SKM-1 treated with dmso at 0.1 percent for 144 hours (cell line): Measurements from ENCODE around the gene ENDOU.

ENCODE experiments used
- DNase-seq: peaks from one replicate; lab custom pipeline; 2025; ENCODE audit not compliant: unreplicated experiment; lab: John Stamatoyannopoulos, UW

The ENDOU gene

DNA sequence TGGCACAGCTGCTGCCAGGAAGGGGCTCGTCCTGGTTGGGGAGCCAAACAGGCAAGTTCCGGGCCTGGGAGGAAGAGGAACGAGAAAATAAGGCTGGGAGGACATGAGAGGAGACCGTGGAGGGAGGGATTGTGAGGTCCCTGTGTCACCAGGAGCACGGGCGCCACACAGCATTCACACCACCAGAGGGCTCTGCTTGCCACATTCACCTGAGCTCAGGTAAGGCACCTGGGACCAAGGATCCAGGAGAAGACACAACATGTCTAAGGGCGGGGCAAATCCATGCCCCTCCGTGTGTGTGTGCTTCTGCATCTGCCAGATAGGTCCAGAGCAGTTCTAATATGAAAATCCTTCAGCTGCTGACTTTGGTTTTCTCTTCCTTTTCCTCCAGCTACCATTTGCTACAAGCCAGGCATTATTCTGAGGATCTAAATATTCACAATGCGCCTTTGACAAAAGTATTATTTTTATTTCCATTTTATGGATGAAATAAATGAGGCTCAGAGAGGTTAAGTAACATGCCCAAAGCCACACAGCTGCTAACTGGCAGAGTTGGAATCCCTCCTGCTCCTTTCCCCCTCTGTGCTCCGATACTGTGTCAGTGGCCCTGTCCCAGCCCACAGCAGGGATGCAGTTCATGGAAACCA, 18.8 kb upstream of the ENDOU start:
- DNase-seq = no peak

DNA sequence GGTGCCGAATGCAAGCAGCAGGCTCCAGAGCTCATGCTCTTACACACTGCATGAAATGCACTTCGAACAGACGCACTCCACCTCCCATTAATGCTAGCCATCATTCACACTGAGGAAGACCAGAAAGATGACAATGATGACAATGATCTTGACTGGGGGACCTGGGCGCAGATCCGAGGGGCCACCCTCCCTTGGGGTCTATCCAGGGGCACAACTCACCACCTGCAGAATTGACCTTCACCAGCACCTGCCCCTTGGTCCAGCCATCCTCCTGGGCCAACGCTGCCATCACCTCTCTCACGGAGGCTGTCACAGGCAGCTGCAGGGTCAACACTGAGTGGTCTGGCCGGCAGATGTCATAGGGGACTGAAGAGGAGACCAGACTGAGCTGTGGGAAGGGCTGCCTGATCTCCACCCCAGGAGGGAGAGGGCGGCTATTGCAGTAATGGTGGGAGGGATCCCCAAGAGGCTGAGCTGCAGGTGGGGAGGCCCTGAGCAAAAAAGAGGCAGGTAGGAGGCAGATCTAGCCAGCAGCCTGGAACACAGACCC, 18.1 kb upstream of the ENDOU start:
- no peak for DNase-seq

DNA sequence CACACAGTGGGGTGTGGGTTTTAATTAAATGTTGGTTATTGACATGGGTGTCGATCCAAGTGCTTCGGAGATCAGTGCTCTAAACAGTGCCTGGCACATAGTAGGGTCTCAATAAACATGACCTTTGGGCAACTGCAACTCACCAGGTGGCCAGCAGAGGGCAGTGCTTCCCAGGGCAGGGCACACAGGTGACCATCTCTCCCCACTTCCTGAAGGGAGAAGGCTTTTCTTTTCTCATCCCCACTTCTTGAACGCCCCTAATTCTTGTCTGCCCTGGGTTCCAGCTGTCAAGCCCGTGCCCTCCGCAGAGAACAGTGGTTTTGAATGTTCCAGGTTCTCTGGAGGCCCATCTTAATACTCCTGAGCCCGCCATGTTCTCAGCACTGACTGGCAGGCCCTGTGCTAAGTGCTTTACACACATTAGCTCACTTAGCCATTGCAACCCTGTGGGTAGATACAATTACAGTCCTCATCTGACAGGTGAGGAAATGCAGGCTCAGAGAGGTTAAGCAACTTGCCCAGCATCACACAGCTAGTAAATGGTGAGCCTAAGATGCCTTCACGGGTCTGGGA, 17.0 kb upstream of the ENDOU start:
- DNase-seq = no peak

DNA sequence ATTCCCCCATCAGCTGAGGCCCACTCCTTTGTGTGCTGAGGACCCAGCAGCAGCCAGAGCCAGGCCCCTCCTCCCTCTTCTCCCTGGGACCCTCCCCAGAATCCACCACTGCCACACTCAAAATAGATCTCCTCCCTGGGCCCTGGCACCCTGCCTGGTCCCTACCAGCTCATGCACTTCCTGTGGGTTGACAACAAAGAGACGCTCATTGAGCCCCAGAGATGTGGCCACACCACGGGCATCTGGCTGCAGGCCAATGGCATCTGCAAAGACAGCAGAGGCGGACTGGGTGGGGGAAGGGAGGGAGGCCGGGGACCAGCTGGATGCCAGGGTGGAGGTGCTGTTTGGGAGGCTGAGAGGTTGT, 16.0 kb upstream of the ENDOU start:
- DNase-seq = no peak

DNA sequence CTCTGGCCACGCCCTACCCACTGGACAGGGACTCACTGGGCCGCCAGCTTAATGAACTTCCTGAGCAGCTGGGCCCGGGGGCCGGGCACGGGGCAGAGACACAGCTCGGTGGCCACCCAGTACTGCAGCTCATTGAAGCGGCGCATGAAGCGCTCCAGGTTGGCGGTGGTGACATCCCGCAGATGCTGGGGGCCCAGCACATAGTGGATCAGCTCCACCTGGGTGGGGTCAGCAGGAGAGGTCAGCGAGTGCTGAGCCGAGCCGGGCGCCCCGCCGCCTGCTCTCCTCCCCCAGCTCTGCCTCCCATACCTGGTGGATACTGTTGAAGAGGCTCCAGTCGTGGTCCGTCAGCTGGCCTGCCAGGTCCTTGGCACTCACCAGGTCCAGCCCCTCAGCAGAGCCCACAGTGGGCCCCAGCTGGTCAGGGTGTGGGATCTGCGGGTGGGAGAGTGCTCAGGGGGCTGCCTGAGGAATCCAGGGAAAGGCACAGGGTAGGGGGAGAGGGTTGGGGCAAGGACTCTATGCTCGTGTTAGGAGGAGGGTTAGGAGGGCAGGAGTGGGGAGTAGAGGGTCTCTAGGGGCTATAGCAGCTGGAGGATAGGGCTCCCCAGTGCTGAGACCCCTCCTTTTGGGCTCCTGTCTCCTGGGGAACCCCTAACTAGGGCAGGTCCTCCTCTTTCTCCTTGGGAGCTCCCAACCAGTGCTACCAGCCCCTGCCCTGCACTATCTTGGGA, 15.5 kb upstream of the ENDOU start:
- DNase-seq = no peak

DNA sequence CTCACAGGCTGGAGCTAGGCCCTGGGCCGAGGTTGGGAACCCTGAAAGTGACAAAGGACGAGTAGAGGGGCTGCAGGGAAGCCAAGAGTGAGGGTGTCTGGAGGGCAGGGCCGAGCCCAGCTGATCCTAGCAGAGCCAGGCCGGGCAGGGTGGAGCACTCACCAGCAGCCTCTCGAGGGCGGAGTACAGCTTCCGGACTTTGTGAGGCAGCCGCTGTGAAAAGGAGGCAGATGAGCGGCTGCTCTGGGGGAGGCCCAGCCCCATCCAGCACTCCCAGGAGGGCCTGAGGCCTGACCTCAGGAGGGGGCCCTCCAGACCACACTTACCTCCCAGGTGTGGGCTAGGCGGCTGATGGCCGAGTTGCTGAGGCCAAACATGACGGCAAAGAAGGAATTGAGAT, 14.7 kb upstream of the ENDOU start:
- DNase-seq = no peak

DNA sequence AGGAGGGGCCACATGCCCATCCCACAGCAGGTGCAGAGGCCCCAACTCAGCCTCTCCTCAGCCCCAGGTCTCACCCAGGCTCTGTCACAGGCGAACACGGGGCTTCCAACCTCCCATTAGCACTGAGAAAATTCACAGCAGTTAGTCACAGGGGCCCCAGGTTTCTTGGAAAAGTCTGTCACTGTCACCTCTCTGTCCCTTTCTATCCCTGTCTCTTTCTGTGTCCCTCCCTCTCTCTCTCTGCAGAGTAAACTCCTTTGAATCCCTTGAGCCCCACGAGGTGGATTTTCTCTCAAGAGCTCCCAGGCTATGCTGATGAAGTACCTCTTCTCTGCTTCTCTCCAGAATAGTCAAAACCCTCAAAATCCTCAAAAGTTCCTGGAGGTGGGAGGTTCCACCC, 14.0 kb upstream of the ENDOU start:
- no peak for DNase-seq

DNA sequence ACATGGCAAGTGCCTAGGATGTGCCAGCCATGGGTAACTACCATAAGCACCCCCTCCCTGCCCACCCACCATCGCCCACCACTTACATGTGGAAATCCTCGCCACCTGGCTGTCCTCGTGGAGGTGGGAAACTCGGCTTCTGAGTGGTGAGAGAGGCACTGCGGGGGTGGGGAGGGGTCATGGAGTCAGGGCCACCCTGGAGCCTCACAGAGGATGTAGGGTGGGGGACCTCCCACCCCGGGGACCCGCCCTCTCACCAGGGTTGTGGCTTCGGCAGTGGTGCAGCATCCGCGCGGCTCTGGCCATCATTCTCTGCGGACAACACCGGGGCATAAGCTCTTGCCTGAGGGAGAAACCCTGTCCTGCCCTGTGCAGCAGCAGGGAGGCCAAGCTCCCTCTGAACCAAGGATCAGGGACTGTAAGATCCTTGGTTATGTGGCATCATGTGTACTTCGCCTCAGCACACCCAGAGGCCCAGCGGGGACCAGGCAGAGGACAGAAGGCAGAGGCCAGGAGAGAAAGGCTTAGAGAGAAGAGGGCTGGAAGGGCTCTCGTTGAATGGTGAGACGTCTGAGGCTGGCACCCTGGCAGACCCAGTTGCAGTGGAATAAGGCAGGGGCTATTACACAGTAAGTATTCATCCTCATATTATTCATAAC, 12.8 kb upstream of the ENDOU start:
- no peak for DNase-seq

DNA sequence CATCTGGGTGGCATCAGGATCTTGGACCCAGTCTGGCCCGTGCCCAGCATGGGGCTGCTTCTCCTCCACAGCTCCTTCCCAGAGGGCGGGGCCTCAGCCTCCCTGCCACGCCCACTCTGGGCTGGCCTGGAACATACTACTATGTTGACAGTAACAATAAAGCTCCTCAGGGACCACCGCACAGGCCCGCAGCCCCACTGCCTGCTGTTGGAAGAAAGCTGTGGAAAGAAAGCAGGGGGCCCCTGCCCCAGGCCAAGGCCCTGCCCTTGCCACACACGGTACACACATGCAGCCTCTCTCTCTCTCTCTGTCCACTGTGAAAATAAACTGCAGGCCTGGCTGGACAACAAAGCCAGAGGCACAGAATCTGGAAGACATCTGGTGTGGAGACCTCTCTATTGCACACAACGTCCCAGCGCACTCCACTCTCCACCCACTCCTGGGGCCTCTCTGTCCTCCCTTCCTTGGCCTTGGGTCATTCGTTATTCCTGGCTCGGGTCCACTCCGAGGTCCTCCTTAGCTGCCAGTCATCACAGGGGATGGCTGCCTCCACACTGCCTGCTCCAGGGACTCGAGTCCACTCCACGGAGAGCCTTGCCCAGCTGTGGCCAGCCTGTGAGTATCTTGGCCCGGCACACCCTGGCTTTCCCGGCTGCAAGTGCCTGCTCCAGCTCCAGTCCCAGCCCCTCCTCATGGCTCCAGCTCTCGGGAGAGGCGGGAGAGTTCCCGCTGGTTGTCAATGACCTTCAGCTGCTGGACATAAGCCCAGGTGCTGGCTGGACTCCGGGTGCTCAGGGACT, 11.8 kb upstream of the ENDOU start:
- DNase-seq = no peak

DNA sequence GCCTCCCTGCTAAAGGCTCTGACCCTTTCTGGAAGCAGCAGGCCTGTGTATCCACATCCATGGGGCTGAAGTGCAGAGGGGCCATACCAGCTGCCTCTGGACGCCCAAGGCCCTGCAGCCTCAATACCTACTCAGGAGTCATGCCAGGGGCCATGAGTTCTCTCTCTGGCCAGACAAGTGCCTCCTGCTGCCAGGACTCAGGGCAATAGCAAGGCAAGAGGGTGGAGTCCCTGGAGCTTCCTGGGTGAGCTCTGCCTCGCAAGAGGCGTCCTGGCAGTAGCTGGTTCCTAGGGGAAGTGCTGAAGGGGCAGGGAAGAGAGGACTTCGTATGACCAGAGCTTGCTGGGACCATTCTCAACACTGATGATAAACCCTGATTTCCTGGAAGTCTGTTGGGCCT, 10.9 kb upstream of the ENDOU start:
- DNase-seq = no peak

DNA sequence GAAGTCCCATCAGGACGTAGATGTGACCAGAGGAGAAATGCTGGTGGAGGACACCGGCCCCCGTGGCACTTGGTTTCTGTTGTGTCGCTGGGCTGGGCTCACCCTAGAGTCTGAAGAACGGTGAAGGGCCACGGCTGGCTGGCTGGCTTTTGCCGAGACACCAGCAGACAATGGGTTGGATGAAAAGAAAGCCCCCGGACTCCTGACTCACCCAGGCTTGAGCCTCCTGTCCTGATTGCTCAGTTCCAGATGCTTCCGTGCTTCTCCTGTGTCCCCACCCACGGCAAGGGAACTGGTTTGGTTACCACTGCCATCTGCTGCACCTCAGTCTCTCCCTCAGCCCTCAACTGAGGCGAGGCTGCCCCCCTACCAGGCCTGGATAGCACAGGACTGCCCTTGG, 10.4 kb upstream of the ENDOU start:
- no peak for DNase-seq

DNA sequence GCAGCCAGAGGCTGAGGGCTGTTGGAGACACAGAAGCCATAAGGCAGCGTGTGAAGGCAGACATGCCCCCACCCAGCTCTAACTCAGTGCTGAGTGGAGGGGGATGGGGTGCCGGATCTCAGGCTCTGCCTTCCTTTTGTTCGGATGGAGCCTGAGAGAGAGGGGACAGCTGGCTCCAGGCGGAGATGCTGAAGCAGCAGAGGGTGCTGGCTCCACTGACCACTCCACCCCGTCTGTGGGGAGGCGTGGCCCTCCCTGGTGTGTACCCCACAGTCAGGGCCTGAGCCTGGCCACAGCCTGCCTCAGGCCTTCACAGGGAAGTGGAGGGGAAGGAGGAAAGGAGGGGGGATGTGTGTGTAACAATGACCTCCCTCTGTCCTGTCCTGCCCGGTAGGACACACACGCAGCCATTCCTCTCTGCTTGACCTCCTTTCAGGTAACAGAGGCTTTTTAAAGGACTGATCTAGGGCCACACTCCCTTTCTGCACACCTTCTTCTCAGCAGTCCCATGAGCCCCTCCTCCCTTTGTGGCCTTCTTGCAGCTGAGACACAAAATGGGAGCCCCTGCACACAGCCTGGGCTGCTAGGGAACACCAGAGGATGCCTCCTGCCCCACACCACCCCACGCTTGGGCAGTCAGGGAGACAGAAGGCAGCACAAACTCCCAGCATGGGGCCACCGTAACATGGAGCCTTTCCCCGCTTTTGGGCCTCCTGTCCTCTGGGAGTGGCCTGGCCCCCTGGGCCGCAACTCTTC, 9.6 kb upstream of the ENDOU start:
- no peak for DNase-seq

DNA sequence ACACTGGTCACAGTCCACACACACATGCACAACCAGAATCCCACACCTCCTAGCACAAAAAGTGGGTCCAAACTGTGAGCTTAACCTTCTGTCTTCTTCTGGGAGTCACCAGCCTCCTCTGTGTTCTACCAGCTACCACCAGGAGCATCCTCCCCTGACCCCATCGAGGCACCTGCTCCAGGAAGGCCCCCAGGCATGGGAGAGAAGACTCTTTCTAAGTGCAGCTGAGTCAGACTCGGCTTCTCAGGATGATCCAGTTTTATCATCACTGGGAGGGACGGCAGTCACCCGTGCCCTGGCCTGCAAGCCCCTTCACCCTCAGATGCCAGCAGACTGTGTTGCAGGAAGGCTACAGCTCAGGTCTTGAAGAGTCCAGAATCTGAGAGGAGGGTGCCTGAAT, 7.9 kb upstream of the ENDOU start:
- DNase-seq = no peak

DNA sequence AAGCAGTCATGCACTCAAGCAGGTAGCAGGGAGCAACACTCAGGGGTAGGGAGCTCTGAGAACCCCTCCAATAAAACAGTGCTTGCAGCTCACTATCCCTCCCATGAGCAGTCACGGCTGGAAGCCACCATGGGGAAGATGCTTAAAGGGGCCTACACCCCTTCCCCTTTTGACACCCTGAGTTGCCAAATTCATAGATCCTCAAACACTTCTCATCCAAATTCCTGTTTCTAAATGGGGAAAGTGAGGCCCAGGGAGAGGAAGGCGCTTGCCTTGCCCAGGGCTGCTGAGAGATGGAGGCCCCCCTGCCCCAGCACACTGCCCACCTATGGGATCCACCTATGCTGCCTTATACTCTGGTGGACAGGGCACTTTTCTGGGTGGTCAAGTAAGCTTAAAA, 7.2 kb upstream of the ENDOU start:
- no peak for DNase-seq

DNA sequence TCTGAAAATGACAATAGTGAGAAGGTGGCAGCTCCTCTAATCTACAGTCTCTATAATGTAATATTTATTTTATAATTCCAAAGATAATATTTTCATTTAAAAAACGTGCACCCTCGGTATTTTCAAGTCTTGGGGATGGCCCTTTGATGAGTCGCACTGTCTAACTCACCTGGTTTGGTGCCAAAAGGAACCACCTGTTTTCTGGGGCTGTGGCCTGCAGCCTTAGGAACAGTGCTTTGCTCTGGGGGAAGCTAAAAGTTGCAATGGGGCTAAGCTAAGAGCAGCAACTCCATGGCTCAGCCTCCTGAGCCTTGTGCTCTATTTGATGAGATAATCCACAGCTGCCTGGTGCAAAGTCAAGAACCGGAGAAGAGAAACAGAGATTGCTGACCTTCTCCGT, 6.4 kb upstream of the ENDOU start:
- no peak for DNase-seq

DNA sequence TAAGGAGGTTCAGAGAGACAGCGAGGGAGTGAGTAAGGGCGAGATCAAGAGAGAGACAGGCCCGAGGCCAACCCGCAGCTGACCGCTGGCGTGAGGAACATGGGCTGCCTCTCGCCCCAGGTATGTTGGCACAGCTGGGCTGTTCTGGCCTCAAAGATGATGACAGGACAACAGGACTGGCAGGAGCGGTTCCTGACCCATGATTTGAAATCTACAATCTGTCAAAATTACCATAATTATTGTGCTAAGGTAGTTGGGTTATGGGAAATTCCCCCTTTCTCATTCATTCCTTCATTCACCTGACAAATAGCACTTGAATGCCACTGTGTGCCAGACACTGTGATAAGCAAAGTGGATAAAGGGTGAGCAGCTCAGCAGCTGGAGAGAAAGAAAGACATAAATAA, 5.1 kb upstream of the ENDOU start:
- DNase-seq = no peak

DNA sequence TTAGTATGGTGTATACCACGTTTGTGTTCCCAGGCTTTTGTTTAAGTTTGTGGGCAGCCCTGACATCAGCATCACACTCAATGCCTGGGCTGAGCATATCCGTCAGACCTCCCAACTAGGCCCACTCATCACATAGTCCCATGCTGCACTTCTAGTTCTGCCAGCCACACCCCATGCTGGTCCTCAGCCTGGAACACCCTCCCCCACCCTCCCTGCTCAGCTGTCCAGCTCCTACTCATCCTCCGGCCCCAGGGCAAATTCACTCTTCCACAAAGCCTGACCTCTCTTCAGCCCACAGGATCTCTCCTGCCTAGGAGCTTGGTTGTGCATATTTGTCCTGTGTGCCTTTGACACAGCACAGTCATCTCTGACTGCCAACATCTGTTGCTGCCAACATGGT, 3.9 kb upstream of the ENDOU start:
- DNase-seq = no peak

DNA sequence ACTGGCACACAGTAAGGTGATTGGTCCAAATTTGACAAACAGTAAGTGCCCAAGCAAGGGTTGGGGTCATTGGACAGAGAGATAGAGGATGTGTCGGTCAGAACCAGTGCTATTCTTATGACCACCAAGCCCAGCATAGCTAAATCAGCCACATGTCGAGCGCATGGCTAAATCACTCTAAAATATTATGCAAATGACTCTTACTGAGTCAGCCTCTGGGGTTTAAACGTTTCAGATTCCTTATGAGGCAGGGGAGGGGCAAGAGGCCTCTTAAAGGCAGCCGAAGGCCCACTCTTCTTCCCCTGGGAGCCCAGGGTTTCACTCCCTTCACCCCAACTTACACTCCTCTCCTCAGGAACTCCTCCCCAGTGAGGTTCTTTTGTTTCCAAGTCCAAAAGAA, 603 bp upstream of the ENDOU start:
- no peak for DNase-seq

DNA sequence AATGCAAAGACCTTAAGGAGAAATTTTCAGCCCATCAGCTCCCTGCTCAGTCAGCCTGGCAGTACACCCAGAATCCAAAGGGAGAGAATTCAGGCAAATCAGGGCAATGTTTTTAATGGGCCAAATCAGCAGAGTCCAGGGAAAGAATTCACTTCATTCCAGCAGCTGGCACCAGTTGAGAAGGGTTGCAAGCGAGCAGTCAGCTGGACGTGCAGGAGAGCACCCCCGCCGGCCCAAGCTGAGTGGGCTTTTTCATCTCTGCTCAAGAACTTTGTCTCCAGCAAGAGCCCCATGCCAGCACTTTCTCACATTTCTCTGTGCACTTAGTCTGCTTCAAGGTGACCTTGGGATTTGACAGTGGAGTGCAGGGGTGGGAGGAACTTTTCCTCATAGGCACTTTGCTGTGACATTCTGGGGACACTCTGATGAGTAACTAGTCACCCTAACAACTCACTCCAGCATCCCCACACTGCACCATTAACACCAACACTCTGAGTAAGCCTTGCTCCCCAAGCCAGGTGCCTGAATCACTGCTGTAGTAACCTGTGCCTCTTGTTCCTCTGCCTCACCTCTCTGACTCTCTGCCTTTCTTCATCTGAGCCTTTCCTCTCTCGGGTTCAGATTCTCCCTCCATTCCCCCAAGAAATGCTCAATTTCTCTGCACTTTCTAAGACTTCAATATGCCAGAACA, 2.2 kb downstream of the ENDOU start:
- DNase-seq = no peak
